A673 (cell line): ENCODE results near the gene PAEP. TPM values are rescaled to one million over a fixed set of nuclear protein-coding genes. Genes with fewer than 3 reads are reported as not detected.

Source experiments
- BruUV-seq: library from RNA; stranded (reverse); fragments of 400-500 nt; replicated peaks from 2 replicates; lab custom pipeline; 2021; lab: Mats Ljungman, UMichigan
- CTCF ChIA-PET: fragments of 300-600 bp; sonication (Branson Sonifier 250); formaldehyde crosslinking; loops from one replicate; lab custom pipeline; 2022; ENCODE audit warnings: antibody characterized with exemption; lab: Charles Lee
- POLR2A ChIA-PET: fragments of 300-600 bp; sonication (Branson Sonifier 250); formaldehyde crosslinking; loops from one replicate; lab custom pipeline; 2022; ENCODE audit warnings: antibody characterized with exemption; ENCODE audit not compliant: low non-redundant PET; lab: Charles Lee
- DNase-seq: peaks from one replicate; pipeline ENCODE4 v3.0.0-alpha.2; 2015; ENCODE audit warnings: low spot score
- H3K27ac ChIP-seq: fragments of 200-600 bp; sonication (generic); 2 replicates; pipeline ENCODE4 v1.5.1; 2016; ENCODE audit warnings: mixed run types, low read depth, mild to moderate bottlenecking, mixed read lengths, antibody characterized with exemption, low read length; ENCODE audit not compliant: poor library complexity, severe bottlenecking
- H3K27me3 ChIP-seq: fragments of 200-600 bp; sonication (generic); replicated peaks from 2 replicates; pipeline ENCODE4 v1.6.1; 2017; ENCODE audit warnings: mixed run types, low read depth, mild to moderate bottlenecking, mixed read lengths, antibody characterized with exemption, low read length; ENCODE audit not compliant: insufficient read depth, poor library complexity
- H3K36me3 ChIP-seq: fragments of 200-600 bp; sonication (generic); 2 replicates; pipeline ENCODE4 v1.6.1; 2016; ENCODE audit warnings: mixed run types, mild to moderate bottlenecking, mixed read lengths, antibody characterized with exemption, low read length; ENCODE audit not compliant: insufficient read depth, poor library complexity, severe bottlenecking
- H3K4me1 ChIP-seq: fragments of 200-600 bp; sonication (generic); 2 replicates; pipeline ENCODE4 v1.6.1; 2017; ENCODE audit warnings: mixed run types, mild to moderate bottlenecking, mixed read lengths, antibody characterized with exemption, low read length; ENCODE audit not compliant: insufficient read depth, poor library complexity, severe bottlenecking
- H3K4me3 ChIP-seq: fragments of 200-600 bp; sonication (generic); 2 replicates; pipeline ENCODE4 v1.5.1; 2016; ENCODE audit warnings: low read depth, mixed run types, mild to moderate bottlenecking, mixed read lengths, low read length; ENCODE audit not compliant: poor library complexity, severe bottlenecking
- H3K9me3 ChIP-seq: fragments of 200-600 bp; sonication (generic); 2 replicates; pipeline ENCODE4 v1.6.1; 2016; ENCODE audit warnings: mixed run types, low read depth, mild to moderate bottlenecking, mixed read lengths, antibody characterized with exemption, low read length; ENCODE audit not compliant: poor library complexity, severe bottlenecking
- CTCF ChIP-seq: fragments of 300-800, 200-600 bp; sonication (generic); conservative IDR thresholded peaks from 2 replicates; pipeline ENCODE4 v1.5.1; 2017; ENCODE audit warnings: low read depth, mild to moderate bottlenecking, antibody characterized with exemption, low read length, moderate library complexity, mixed read lengths
- EZH2 ChIP-seq: fragments of 200-600 bp; sonication (generic); IDR thresholded peaks from 2 replicates; pipeline ENCODE4 v1.6.1; 2017; ENCODE audit warnings: borderline replicate concordance, low read depth, mild to moderate bottlenecking, mixed read lengths, antibody characterized with exemption, low read length; ENCODE audit not compliant: poor library complexity, severe bottlenecking
- intact Hi-C: fragments of 100-400 bp; cut with micrococcal nuclease; formaldehyde crosslinking; loops from one replicate; pipeline ENCODE4 v1.10.0; 2022; ENCODE audit not compliant: unreplicated experiment
- total RNA-seq: library from RNA; stranded (reverse); gene quantifications from 2 replicates; pipeline ENCODE4 v1.2.3, GENCODE V29; 2021

PAEP gene
- total RNA-seq, 1 experiment from 2014 or later = not detected

GRCh38 chr9:135568026-135568425 lies 6.5 kb downstream of the PAEP start:
- ChIA-PET CTCF (no interaction called here), POLR2A (no interaction called here)
- peaks cover 45% of the 10 kb centered on the region for H3K27me3 ChIP-seq
- DNase-seq = no peak
- no peak overlapping the region for H3K27ac ChIP-seq
- no peaks in the 10 kb centered on the region for H3K36me3 ChIP-seq
- no peaks in the 10 kb centered on the region for H3K4me1 ChIP-seq
- TF ChIP-seq EZH2 (no peak), CTCF (no peak)
- peaks cover 6% of the 10 kb centered on the region for H3K9me3 ChIP-seq
- intact Hi-C loops = no loop called here
- no TSS peak for BruUV-seq
- H3K4me3 ChIP-seq = no peak overlapping the region

- POLR2A ChIA-PET = no interaction called here
- Histone ChIP-seq H3K36me3 (no peaks in the 10 kb centered on the region), H3K4me3 (no peak overlapping the region), H3K27me3 (peaks cover 45% of the 10 kb centered on the region), H3K9me3 (peaks cover 6% of the 10 kb centered on the region), H3K4me1 (no peaks in the 10 kb centered on the region), H3K27ac (no peak overlapping the region)
- no peak for DNase-seq
- no TSS peak for BruUV-seq
- intact Hi-C loops = no loop called here
- no peak for TF ChIP-seq EZH2
- no peak for TF ChIP-seq CTCF
- CTCF ChIA-PET = no interaction called here
Measured at GRCh38 chr9:135570456-135570855, 8.9 kb downstream of the PAEP start.

- intact Hi-C loops = no loop called here
- H3K27me3 ChIP-seq = peaks cover 35% of the 10 kb centered on the region
- no peak for TF ChIP-seq CTCF
- H3K9me3 ChIP-seq = peaks cover 6% of the 10 kb centered on the region
- DNase-seq = no peak
- H3K4me3 ChIP-seq = no peak overlapping the region
- no peaks in the 10 kb centered on the region for H3K4me1 ChIP-seq
- no peak overlapping the region for H3K27ac ChIP-seq
- POLR2A ChIA-PET = no interaction called here
- no peaks in the 10 kb centered on the region for H3K36me3 ChIP-seq
- no TSS peak for BruUV-seq
- CTCF ChIA-PET = no interaction called here
Measured at GRCh38 chr9:135572233-135572632, 10.7 kb downstream of the PAEP start.
